Ascending aorta (tissue), 2 donors: ENCODE data around the gene R3HDM4. TPM values are rescaled to one million over a fixed set of nuclear protein-coding genes. Genes with fewer than 3 reads are reported as not detected.

Experiments used
- DNase-seq, 2 donors: peaks; one replicate each; pipeline ENCODE4 v3.0.0-alpha.2; 2019; ENCODE audit warnings: low spot score in 2 of 2
- H3K27ac ChIP-seq, 2 donors: fragments of 200-600 bp; sonication (generic); one replicate each; pipeline ENCODE4 v1.5.1; 2016 to 2017; ENCODE audit warnings: mild to moderate bottlenecking in 1 of 2
- H3K27me3 ChIP-seq: fragments of 200-600 bp; sonication (generic); one replicate; pipeline ENCODE4 v1.5.1; 2017
- H3K36me3 ChIP-seq, 2 donors: fragments of 200-600 bp; sonication (generic); one replicate each; pipeline ENCODE4 v1.5.1; 2016
- H3K4me1 ChIP-seq, 2 donors: fragments of 200-600 bp; sonication (generic); one replicate each; pipeline ENCODE4 v1.5.1; 2016 to 2017; ENCODE audit warnings: mild to moderate bottlenecking in 1 of 2
- H3K4me3 ChIP-seq, 2 donors: fragments of 200-600 bp; sonication (generic); one replicate each; pipeline ENCODE4 v1.5.1; 2016 to 2017; ENCODE audit warnings: mild to moderate bottlenecking in 1 of 2
- H3K9me3 ChIP-seq, 2 donors: fragments of 200-600 bp; sonication (generic); one replicate each; pipeline ENCODE4 v1.5.1; 2016
- CTCF ChIP-seq, 3 experiments: fragments of 200-600 bp in 2 of 3; fragments of 450-650 bp in 1 of 3; sonication (generic) in 2 of 3; IDR thresholded peaks; one replicate each; pipeline ENCODE4 v1.5.1; 2016 to 2019; ENCODE audit warnings: antibody characterized with exemption in 3 of 3, mild to moderate bottlenecking in 1 of 3, moderate library complexity in 1 of 3
- intact Hi-C: fragments of 100-400 bp; cut with DNase I; formaldehyde crosslinking; loops from one replicate; pipeline ENCODE4 v1.15.1; 2023
- total RNA-seq: library from RNA; depleted of rRNA; stranded (reverse); fragments of >200 nt; gene quantifications from one replicate; pipeline ENCODE4 v1.1.0, GENCODE V29; 2016

Gene R3HDM4
- total RNA-seq, 1 donor from 2014 or later, result 81.5 TPM

GRCh38 chr19:952680-953444, 39.8 kb upstream of the R3HDM4 start:
- no peaks in the 10 kb centered on the region for H3K27me3 ChIP-seq
- intact Hi-C loops, result no loop called here

GRCh38 chr19:952049-952679, 39.1 kb upstream of the R3HDM4 start:
- Histone ChIP-seq H3K4me3 (no peak overlapping the region), H3K36me3 (no peaks in the 10 kb centered on the region), H3K27me3 (no peaks in the 10 kb centered on the region), H3K9me3 (no peaks in the 10 kb centered on the region), H3K27ac (no peak overlapping the region), H3K4me1 (no peaks in the 10 kb centered on the region)
- no peak for TF ChIP-seq CTCF (IDR thresholded peaks at IDR 0.05)
- intact Hi-C loops, result no loop called here
- no peak for DNase-seq

More at GRCh38 chr19:952680-953444, 39.8 kb upstream of the R3HDM4 start:
- no peaks in the 10 kb centered on the region for H3K9me3 ChIP-seq
- no peaks in the 10 kb centered on the region for H3K4me1 ChIP-seq
- no peak for TF ChIP-seq CTCF (IDR thresholded peaks at IDR 0.05)
- H3K27ac ChIP-seq, result no peak overlapping the region
- H3K4me3 ChIP-seq, result no peak overlapping the region
- no peaks in the 10 kb centered on the region for H3K36me3 ChIP-seq
- no peak for DNase-seq

- Histone ChIP-seq H3K27me3 (no peaks in the 10 kb centered on the region), H3K4me3 (no peak overlapping the region), H3K36me3 (no peaks in the 10 kb centered on the region), H3K27ac (no peak overlapping the region), H3K9me3 (no peaks in the 10 kb centered on the region), H3K4me1 (no peaks in the 10 kb centered on the region)
- intact Hi-C loops, result no loop called here
- TF ChIP-seq CTCF (IDR thresholded peaks at IDR 0.05), result no peak
- no peak for DNase-seq
Observed at GRCh38 chr19:950352-951066, 37.5 kb upstream of the R3HDM4 start.

DNA sequence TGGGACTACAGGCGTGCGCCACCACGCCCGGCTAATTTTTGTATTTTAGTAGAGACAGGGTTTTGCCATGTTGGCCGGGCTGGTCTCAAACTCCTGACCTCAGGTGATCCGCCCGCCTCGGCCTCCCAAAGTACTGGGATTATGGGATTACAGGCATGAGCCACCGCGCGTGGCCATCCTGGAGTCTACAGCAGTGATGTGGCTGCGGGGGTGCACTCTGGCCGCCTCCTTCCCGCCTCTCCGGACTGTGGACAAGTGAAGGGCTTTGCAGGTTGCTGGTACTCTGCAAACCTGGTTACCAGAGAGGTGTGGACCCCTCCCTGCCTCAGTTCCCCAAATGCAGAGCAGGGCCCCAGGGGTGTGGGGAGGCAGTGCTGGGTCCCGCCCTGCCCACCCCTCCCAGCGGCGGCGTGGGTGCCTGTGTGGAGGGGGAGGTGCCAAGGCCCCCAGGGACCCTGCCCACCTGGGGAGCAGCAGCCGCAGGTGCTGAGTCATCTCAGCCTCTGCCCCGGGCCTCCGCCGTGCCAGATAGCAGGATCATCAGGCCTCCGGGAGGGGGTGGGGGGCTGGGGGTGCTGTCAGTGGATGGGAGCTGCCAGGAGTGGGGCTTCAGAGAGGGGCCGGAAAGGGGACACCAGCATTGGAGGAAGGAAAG, 36.0 kb upstream of the R3HDM4 start:
- no peaks in the 10 kb centered on the region for H3K36me3 ChIP-seq
- intact Hi-C loops, result no loop called here
- H3K27me3 ChIP-seq, result no peaks in the 10 kb centered on the region
- TF ChIP-seq CTCF (IDR thresholded peaks at IDR 0.05), result no peak
- no peak overlapping the region for H3K27ac ChIP-seq
- H3K4me1 ChIP-seq, result no peaks in the 10 kb centered on the region
- no peak for DNase-seq
- no peak overlapping the region for H3K4me3 ChIP-seq
- H3K9me3 ChIP-seq, result no peaks in the 10 kb centered on the region

DNA sequence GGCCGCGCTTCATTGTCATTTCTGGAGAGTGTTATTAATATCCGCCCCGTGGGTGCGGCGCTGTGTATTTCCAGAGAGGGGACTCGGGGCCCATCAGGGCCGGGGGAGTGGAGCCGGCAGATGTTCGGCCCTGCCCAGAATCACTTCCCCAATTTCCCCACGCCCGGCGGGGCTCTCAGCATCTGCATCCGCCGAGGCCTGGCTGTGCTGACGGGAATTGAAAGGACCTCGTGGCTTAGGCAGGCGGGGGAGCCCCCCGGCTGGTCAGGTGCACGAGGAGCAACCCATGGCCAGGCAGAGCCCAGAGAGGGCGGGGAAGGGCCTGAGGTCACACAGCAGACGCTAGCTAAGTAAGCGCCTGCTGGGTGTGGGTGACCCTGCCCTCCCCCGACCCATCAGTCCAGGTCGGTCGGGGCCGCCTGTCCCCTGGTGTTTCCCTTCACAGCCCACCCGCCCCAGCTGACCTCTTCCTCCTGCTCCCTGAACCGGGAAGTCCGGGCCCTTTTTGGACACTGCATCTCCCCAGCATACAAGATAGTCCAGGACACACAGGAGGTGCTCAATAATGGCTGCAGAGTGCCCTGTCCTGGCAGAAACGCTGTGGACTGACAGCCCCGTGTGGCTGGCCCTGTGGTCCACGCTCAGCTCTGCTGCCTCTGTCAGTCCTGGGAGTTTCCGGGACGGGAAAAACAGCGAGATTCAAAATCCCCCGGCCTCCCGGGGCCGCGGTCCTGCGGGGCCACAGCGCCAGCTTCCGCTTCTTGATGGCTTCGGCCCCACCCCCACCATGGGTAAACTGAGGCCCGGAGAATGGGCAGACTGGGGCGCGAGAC, 34.9 kb upstream of the R3HDM4 start:
- H3K9me3 ChIP-seq, result no peaks in the 10 kb centered on the region
- intact Hi-C loops, result no loop called here
- H3K4me3 ChIP-seq, result no peak overlapping the region
- no peak overlapping the region for H3K27ac ChIP-seq
- TF ChIP-seq CTCF (IDR thresholded peaks at IDR 0.05), result no peak
- no peaks in the 10 kb centered on the region for H3K4me1 ChIP-seq
- no peaks in the 10 kb centered on the region for H3K36me3 ChIP-seq
- no peaks in the 10 kb centered on the region for H3K27me3 ChIP-seq
- DNase-seq, result peak; percentile 39 to 81
